GM19035 (cell line): Measurements from ENCODE around the gene KIF16B.

ENCODE experiments used
- ATAC-seq: cut with Tn5 transposase; IDR thresholded peaks from one replicate; pipeline ENCODE4 v1.9.1; 2021; ENCODE audit not compliant: unreplicated experiment

The KIF16B gene

DNA sequence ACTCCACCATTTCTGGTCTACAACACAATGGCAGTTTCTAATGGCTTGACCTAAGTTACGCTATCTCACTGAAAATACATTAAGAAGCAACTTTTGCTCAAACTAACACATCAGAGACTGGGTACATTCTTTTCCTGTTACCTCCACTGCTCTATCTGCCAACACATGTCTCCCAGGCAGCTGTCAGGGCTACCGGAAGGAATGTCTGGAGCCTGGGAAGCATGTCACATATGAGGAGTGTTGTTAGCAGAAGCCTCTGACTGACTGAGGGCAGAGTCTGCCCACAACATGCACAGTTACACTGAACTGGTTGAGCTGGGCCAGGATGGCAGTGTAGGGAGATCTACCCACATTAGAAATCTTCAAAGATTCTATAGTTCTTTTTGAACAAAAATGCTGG, 264.5 kb downstream of the KIF16B start:
- no peak for ATAC-seq

DNA sequence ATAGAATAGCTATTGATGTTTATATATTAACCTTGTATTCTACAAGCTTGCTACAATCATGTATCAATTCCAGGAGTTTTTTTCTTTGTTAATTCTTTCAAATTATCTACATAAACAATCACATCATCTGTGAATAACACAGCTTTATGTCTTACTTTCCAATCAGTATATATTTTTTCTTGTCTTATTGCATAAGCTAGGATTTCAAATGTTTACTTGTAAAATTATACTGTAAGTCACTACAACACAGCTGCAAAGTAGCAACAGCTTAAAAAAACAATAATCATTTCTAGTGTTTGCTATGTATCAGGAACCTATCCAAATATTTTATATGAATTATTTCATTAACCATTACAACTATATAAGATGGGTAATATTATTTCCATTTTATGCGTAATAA, 270.4 kb downstream of the KIF16B start:
- no peak for ATAC-seq

DNA sequence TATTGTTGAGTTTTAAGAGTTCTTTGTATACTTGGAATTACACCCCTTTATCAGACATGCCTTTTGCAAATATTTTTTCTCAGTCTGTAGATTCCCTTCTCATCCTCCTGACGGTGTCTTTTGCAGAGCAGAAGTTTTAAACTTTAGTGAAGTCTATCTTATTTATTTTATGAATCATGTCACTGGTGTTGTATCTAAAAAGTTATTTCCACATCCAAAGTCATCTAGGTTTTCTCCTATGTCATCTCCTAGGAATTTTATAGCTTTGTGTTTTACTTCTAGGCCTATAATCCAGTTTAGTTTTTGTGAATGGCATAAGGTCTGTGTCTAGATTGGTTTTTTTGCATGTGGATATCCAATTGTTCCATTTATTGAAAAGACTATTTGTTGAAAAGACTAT, 271.3 kb downstream of the KIF16B start:
- no peak for ATAC-seq

DNA sequence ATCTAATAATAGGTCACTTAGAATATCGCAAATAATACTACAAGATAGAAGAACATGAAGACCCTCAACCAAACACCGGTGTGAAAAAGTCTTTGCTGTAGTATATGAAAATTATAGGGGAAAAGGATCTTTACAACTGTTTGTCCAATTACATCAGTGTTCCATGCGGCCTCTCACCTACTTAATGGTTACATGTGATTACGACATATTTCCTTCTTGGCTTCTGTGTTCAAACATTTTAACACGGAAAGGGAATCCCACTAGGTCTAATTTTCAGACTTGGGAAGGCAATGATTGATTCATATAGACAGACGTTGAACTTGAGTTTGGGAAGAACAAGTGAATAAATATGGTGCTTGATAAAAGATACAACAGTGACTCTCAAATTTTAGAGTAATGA, 273.4 kb downstream of the KIF16B start:
- no peak for ATAC-seq

DNA sequence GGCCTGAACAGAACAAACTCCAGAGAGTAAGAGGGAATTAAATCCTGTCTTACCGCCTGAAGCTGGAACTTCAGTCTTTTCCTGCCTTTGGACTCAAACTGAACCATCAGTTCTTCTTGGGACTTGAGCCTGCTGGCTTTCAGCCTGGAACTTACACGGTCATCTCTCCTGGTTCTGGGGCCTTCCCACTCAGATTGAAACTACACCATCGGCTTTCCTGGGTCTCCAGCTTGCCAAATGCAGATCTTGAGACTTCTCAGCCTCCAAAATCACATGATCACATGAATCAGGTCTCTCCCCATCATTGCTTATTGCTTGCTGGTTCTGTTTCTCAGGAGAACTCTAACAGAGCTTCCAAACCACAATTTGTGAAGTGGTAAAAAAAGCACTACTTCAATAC, 276.3 kb downstream of the KIF16B start:
- no peak for ATAC-seq

DNA sequence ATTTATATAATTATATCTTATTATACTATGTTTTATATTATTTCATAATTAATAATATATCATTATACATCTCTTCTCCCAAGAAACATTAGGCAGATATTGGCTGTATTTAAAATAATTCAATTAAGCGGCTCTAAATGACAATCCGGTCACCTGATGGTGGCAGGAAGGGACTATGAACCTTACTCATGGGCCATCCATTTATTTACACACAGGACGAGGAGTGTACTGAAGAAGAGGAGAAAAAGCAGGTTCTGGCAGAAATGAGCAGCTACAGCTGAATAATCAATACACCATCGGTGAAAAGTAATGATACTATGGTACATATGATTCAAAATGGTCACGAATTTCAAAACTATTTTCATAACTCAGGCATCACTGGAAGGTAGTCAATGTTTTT, 277.7 kb downstream of the KIF16B start:
- ATAC-seq: no peak

- no peak for ATAC-seq
Measured at GRCh38 chr20:16293590-16293989, 279.7 kb downstream of the KIF16B start.

DNA sequence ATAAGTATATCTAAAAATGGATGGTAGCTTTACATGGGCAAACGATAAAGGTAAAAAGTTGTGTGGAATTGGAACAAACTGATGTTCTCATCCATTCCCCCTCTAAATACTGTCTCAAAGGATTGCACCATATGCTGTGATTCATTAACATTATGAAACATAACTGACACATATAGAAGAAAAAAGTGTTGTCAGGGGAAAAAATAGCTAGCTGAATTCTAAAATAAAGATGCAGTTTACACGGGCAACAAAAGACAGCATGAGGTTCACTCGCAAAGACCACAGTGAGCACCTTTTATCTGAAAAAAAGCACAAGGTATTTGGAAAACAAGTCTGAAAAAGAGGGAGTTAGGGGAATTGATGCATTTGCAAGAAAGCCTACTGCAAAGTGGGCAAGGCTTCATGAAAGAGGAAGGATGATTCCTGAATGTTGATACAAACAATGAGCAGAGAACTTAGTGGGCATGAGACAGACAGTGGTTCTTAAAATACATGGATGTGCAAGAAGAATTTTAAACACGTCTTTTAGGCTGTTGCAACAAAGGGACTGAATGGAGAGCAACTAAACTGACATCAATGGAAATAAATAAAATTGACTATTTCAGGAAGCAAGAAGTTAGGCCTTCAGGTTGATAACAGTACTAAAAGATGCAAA, 280.9 kb downstream of the KIF16B start:
- no peak for ATAC-seq

GRCh38 chr20:16290358-16290757, 282.9 kb downstream of the KIF16B start:
- no peak for ATAC-seq

DNA sequence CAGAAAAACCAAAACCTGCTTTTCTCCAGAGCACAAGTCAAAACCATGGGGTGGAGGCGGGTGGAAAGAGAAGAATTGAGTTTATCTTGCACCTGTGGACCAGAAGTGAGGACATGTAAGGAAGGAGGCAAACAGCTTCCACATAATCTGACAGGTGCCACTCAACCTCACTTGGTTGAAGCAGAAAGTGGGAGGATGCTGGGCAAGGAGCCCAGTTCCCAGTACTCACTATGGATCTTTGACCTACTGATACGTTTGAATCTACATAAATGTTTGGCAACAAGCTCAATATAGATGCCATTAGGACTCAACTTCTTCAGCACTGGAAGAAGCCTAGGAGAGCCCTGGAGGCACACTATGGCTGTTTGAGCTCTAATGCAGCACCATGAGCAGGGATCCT, 285.5 kb downstream of the KIF16B start:
- ATAC-seq: no peak

- ATAC-seq: no peak
Measured at GRCh38 chr20:16286601-16287000, 286.6 kb downstream of the KIF16B start.

DNA sequence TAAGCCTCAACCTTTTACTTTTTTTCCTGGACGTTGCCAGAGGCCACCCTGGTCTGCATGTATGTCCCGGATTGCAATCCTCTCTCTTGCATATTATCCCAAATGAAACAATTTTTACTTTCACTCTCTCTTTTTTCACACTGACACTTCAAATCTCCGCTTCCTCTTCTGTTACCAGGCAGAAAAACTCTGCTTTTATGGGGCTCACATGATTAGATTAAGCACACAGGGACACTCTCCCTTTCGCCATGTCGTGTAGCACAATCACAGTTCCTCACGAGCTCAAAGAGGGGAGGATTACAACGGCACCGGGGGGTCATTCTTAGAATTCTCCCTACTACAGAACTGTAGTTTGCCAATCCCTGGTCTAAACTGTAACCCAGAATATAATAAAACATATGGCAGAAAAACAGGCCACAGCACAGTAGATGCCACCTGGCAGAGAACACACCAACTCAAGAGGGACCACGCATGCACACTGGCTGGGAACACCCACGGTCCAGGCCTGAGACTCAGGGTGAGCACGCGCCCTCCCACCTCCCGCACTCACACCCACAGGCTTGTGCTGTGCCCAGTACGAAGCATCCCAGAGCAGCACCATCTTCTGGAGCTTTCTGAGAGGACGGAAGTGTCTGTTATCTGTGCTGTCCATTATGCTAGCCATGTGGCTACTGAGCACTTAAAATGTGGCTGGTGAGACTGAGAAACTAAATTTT, 288.7 kb downstream of the KIF16B start:
- ATAC-seq: no peak

GRCh38 chr20:16283978-16284377, 289.3 kb downstream of the KIF16B start:
- ATAC-seq: no peak

DNA sequence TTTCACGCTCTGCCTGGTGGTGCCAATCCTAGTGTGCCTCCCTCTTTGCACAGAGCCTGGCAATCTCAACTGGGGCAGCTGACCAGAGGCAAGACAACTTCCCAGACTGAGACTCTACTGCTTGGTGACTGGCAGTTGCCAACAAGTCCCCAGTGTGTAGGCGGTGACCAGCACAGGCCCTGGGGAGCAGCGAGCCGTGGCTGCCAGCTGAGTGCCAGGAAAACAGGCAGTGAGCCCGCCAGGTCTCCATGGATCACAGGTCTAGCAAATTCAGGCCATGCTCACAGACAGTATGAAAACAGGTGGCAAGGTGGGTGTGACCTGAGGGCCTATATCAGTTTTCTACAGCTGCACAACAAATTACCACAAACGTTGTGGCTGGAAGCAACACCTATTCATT, 289.9 kb downstream of the KIF16B start:
- no peak for ATAC-seq

DNA sequence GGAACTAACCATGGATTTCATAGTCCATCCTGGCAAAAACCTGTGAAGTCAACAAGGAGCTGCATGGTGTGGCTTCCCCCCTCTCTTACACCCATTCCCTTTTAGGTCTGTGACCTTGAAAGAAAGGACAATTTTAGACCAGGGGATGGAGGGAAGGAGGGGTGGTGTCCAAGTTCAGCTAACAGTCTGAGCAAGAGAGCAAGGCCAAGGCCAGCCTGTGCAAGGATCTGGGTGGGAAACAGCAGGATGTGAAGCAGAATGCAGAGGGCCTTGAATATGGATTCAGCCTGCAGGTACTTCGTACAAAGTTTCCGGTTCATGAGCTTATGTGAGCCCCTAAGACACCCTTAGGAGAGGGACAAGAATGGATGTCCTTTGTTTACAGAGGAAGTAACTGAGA, 293.0 kb downstream of the KIF16B start:
- no peak for ATAC-seq

DNA sequence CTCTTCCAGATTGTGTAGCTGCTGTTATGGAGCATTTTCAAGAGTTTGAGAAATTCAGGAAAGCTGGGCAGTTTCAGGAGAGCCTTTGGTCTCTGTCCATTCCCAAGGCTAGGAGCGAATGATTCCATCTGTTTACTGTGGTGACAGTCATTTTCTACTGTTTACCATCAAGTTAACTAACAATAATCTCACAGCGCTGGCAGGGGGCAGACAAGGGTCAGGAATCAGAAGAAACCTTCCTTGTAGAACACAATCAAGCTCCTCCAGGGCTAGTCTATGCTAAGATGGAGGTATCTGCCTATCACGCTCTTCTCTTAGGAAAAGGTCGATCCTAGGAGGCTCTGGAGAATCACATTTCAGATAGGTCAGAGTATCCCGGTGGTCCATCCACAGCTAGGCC, 293.9 kb downstream of the KIF16B start:
- no peak for ATAC-seq

- no peak for ATAC-seq
Measured at GRCh38 chr20:16273812-16274555, 299.3 kb downstream of the KIF16B start.

DNA sequence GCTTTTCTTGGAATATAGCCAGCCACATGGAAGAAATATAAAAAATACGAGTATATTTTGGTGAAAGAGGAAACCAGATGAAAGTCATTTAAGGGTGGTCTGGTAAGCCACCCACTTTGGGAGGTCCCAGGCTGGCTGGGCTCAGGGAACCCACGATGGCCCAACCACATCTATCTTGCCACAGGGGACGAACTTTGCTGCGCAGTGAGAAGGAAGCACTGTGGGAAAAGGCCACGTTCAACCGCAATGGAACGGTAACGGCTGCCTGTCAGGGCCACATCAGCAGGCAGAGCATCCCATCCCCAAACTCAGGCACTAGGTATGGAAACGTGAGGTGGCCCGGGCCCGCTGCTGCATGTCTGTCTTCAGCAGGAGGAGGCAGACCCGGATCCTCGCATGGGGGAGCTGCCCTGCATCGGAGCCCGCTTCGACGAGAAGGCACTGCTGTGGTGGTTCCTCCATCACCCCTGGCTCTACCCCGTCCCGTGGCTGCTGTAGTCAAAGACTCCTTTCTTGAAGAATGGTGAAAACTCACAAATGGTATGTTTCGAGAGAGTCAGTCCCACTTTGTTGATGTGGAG, 300.4 kb downstream of the KIF16B start:
- ATAC-seq: no peak

DNA sequence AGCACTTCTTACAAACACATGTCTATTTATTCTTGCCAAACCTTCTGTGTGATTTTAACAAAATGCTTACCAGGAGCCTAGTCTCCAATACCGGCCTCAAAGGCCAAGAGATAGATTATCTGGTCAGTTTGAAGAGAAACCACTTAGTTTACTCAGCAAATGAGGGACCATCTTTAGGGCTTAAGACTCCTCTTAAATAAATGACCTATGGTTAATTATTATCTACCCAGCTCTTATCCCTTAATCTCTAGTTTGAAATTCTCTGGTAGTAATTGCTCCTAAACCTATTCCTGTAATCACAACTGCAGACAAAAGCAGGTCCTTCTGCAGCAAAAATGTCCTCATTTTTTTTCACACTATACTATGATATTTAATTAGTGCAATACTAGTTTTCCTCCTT, 301.8 kb downstream of the KIF16B start:
- ATAC-seq: no peak

DNA sequence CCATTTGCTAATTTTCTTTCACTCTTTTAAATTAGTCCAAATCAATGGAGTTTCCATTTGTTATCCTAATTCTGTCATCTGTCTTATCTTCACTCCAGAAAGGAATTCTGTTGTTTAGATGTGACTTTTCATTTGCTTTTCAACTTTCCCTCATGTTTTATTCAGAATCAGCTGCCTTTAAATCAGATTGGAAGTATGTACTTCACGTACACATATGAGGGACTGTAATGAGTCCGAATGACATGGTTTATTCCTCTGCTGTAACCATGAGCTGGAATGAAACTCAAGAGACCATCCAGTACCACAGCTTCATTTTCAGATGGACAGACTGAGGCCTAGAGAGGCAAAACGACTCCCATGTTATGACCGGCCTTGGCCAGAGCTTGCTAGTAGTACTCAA, 302.3 kb downstream of the KIF16B start:
- no peak for ATAC-seq

DNA sequence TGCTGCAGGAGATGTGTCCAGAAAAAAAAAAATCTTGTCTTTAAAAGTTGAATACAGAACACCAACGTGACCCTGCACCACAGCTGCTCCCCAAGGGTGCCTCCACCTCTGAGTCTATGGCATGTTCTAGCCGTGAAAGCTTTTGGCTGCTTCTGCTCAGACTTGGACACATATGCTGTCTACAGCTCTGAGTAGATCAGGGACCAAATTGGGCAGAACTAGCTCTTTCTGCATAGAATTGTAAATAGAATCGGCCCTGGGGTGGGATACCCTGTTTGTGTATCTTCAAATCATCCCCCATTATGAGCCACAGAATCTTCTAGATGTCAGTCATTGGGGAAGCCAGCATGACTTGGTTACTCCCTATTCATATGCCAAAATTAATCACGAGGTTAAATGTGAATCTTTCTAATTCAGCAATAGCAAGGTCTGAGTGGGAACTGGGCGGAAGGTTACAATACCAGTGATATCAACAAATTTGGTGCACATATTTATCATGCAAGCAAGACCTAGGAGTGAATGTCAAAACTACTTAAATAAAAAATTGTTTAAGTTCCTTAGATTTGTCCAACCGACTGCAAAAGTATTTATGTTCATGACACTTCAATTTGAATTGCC, 302.8 kb downstream of the KIF16B start:
- no peak for ATAC-seq
